ENCODE results near the gene GPR176.
A peak's percentile ranks its signal among the peaks of the same experiment; 100 is the strongest.

GPR176 gene

GRCh38 chr15:39783244-39783820, 136.7 kb downstream of the GPR176 start:
- no peak for DNase-seq (ENCODE audit: low spot score)

DNA sequence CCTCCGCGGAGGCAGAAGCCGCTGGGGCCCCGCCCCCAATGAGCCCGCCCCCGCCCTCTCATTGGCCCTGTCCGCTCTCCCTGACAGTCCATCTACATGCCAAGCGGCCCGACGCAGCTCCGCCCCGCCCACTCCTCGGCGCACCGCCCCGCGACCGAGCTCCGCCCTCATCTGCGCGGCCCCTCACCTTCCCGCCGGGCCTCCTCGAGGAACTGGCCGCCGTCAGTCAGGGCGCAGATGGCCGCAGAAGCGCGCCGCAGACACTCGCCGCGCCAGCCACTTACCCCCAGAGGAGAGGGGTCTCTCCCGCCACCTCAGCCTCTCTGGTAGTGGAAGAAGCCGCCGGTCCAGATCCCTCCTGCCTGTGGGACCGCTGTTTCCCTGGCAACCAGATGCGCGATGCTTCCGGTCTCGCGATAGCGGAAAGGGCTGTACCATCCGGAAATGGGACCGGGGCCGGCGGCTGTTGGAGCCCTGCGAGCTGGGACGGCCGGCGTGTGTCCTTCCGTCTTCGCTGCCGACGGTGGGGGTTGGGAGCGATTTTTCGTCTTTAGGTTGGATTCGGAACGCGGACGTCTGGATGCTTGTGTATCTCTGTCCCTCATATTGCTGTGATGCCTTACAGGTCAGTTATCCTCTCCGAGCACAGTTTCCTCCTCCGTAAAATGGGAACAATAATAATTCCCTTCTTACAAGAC, 137.5 kb downstream of the GPR176 start, which contains the start of gene FSIP1:
Gene FSIP1, minus strand, starts transcription at position 401 of the 698 bp plus-strand sequence. CDS start 6,317 bp downstream, outside the sequence.
- DNase-seq (ENCODE audit: low spot score): peak; percentile 95

- DNase-seq (ENCODE audit: low spot score): no peak
Observed at GRCh38 chr15:39781967-39782302, 138.1 kb downstream of the GPR176 start.

DNA sequence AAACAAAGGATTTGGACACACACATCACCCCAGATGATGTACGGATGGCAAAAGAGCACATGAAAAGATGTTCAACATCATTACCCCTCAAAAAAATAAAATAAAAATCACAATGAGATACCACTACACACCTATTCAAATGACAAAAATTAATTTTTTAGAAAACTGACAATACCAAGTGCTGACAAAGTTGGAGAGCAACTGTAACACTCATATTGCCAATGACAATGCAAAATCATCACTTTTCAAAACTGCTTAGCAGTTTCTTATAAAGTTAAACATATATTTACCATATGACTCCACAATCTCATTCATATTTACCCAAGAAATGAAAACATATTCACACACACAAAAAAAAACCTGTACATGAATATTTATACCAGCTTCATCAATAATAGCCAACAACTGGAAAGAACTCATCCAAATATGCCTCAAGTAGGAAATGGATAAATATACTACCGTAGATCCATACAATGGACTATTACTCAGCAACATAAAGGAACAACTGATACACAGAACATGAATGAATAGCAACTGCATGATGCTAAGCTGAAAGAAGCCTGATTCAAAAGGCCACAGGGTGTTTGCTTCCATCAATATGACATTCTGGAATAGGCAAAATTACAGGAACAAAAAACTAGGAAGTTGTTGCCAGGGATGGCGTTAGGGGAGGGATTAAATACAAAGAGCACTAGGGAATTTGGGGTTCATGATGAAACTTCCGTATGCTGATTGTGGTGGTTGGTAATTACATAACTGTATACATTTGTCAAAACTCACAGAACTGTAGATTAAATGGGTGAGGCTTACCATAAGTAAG, 138.7 kb downstream of the GPR176 start:
- no peak for DNase-seq (ENCODE audit: low spot score)

DNA sequence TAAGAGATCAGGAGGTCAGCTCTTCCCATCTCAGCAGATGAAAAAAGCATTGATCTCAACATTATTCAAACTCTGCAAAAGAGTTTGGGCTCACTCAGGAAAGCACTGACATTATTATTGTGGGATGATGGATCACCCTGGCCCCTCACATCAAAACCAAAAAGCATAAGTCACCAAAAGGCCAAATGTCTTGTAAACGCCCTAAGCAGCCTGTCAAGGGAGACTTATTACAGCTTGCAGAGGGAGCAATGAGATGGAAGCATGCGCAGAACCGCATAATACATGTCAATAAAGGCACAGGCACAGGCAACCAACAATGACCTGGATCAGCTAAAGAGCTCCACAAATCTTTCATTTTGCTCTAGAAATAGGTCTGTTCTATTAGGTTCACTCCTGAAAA, 142.0 kb downstream of the GPR176 start:
- no peak for DNase-seq (ENCODE audit: low spot score)

GRCh38 chr15:39777496-39777895, 142.6 kb downstream of the GPR176 start:
- no peak for DNase-seq (ENCODE audit: low spot score)

GRCh38 chr15:39776068-39776467, 144.0 kb downstream of the GPR176 start:
- no peak for DNase-seq (ENCODE audit: low spot score)

- no peak for DNase-seq (ENCODE audit: low spot score)
Observed at GRCh38 chr15:39774688-39775267, 145.3 kb downstream of the GPR176 start.

GRCh38 chr15:39770748-39771689, 149.0 kb downstream of the GPR176 start:
- DNase-seq (ENCODE audit: low spot score): no peak

DNA sequence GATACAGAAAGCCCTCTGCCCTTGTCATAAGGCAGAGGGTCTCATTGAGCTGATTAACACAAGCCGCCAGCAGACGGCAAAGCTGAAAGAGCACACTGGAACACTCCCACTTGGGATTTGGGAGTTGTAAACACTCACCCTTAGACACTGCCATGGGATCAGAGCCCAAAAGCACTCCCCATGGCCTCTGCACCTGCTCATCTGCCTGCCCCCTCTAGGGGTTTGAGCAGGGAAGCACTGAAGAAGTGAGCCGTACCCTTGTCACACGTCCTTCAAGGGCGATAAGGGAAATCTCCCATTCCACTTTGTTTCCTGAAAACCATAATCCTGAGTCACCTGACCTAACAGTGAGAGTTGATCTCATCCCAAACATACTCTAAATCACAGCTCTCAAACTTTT, 152.1 kb downstream of the GPR176 start:
- DNase-seq (ENCODE audit: low spot score): no peak

DNA sequence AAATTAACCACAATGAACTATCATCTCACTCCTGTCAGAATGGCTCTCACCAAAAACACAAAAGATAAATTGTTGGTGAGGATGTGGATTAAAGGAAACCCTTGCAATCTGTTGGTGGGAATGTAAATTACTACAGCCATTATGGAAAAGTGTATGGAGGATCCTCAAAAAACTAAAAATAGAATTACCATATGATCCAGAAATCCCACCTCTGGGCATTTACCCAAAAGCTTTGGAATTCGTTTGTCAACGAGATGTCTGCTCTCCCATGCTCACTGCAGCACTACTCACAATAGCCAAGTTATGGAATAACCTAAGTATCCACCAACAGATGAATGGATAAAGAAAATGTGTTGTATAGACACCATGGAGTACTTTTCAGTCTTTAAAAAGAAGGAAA, 159.1 kb downstream of the GPR176 start:
- no peak for DNase-seq (ENCODE audit: low spot score)

DNA sequence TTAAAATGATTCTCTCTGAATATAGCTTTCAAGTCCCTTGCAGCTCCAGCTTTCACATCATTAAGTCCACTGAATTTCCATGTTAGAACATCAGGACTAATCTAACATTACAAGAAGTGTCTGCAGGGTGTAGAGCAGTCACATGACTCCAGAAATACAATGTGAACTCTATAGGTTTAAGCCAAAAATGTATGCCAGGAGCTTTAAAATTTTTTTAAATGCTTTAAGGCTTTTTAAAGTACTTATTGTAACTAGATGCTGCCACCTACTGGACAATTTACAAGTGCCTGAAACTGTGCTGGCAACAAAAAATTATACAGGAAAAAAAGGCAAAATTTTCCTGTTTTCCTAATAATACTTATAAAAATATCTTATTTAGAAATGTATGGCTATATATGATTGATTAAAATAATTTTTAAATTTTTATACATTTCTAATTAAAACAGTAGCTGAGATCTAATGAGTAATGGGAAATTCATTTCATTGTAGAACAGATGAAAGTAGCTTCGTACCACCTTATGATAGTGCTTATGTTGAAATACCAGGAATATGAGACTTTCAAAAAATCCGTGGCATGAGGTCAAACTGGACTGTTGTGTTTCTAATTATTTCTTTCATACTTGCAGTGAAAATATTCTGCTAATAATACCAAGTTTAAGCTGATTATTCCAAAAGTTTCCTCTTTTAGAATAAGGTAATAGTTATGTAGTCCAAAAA, 163.1 kb downstream of the GPR176 start:
- peak; percentile 79 for DNase-seq (ENCODE audit: low spot score)

DNA sequence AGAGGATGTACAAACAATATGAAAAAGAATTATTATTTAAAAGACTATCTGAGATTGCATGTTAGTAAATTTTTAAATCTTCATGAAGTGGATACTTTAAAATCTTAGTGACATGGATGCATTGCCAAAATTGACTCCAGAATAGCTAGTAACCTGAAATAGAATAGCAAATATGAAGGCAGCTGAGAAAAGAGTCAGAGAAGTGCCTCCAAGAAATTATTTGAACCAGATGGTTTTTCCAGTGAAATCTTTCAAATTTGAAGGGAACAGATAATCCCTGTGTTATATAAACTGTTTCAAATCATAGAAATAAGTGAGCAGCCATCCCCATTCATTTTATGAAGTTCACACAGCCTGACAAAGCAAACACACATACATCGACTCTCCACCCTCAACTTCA, 167.1 kb downstream of the GPR176 start:
- DNase-seq (ENCODE audit: low spot score): no peak

DNA sequence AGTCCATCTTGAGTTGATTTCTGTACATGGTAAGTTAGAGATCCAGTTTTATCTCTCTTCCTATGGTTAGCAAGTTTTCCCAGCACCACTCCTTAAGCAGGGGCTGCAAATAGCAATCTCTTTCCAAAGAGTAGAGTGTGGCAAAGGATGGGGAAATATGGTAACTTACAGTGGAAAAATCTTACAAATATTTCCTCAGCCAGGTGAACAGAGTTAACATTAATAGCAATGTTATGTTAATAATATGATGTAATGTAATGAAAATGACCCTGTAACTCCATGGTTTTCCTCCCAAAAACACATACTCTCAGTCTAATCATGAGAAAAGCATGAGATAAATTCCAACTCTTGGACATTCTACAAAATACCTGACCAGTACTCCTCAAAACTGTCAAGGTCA, 167.8 kb downstream of the GPR176 start:
- no peak for DNase-seq (ENCODE audit: low spot score)

All from RKO (cell line).